ENCODE measurements around the gene NTM.
A peak's percentile ranks its signal among the peaks of the same experiment; 100 is the strongest.
"Not testable (repeated sequence)": the region's sequence is repeated elsewhere in the genome, so short reads cannot be mapped to it uniquely, and the experiment has no call there.

Gene NTM

GRCh38 chr11:132062031-132062430 is 691.6 kb downstream of the NTM start:
- DNase-seq (ENCODE audit: insufficient read length), result no peak
- FAIRE-seq, result no peak
- TF ChIP-seq TAF1 (IDR thresholded peaks at IDR 0.05; ENCODE audit: borderline replicate concordance, low read depth, low read length) (no peak), POLR2AphosphoS5 (IDR thresholded peaks at IDR 0.05; ENCODE audit: low read depth, low read length) (no peak), POLR2A (IDR thresholded peaks at IDR 0.05; ENCODE audit: low read depth, low read length) (no peak)

GRCh38 chr11:132062541-132062940 is 692.1 kb downstream of the NTM start:
- no peak for DNase-seq (ENCODE audit: insufficient read length)
- TF ChIP-seq TAF1 (IDR thresholded peaks at IDR 0.05; ENCODE audit: borderline replicate concordance, low read depth, low read length) (no peak), POLR2AphosphoS5 (IDR thresholded peaks at IDR 0.05; ENCODE audit: low read depth, low read length) (no peak), POLR2A (IDR thresholded peaks at IDR 0.05; ENCODE audit: low read depth, low read length) (no peak)
- no peak for FAIRE-seq

GRCh38 chr11:132064987-132065620 is 694.7 kb downstream of the NTM start:
- DNase-seq (ENCODE audit: insufficient read length) (no peak), FAIRE-seq (no peak)
- TF ChIP-seq POLR2A (IDR thresholded peaks at IDR 0.05; ENCODE audit: low read depth, low read length) (no peak), TAF1 (IDR thresholded peaks at IDR 0.05; ENCODE audit: borderline replicate concordance, low read depth, low read length) (no peak), POLR2AphosphoS5 (IDR thresholded peaks at IDR 0.05; ENCODE audit: low read depth, low read length) (no peak)

GRCh38 chr11:132068556-132068955 is 698.1 kb downstream of the NTM start:
- DNase-seq (ENCODE audit: insufficient read length), result no peak
- FAIRE-seq, result no peak
- TF ChIP-seq TAF1 (IDR thresholded peaks at IDR 0.05; ENCODE audit: borderline replicate concordance, low read depth, low read length) (no peak), POLR2A (IDR thresholded peaks at IDR 0.05; ENCODE audit: low read depth, low read length) (no peak), POLR2AphosphoS5 (IDR thresholded peaks at IDR 0.05; ENCODE audit: low read depth, low read length) (no peak)

- peak; percentile 56 for FAIRE-seq
- DNase-seq (ENCODE audit: insufficient read length), result not testable (repeated sequence)
Measured at GRCh38 chr11:132069593-132069992, 699.2 kb downstream of the NTM start.

- FAIRE-seq, result not testable (repeated sequence)
Measured at GRCh38 chr11:132070907-132071306, 700.5 kb downstream of the NTM start.

GRCh38 chr11:132072044-132072857 is 701.8 kb downstream of the NTM start:
- TF ChIP-seq POLR2AphosphoS5 (IDR thresholded peaks at IDR 0.05; ENCODE audit: low read depth, low read length) (no peak), POLR2A (IDR thresholded peaks at IDR 0.05; ENCODE audit: low read depth, low read length) (no peak)
- FAIRE-seq (no peak), DNase-seq (ENCODE audit: insufficient read length) (no peak)

More at GRCh38 chr11:132070907-132071306, 700.5 kb downstream of the NTM start:
- DNase-seq (ENCODE audit: insufficient read length), result not testable (repeated sequence)

- TF ChIP-seq TAF1 (IDR thresholded peaks at IDR 0.05; ENCODE audit: borderline replicate concordance, low read depth, low read length) (no peak), POLR2A (IDR thresholded peaks at IDR 0.05; ENCODE audit: low read depth, low read length) (no peak), POLR2AphosphoS5 (IDR thresholded peaks at IDR 0.05; ENCODE audit: low read depth, low read length) (no peak)
- FAIRE-seq (no peak), DNase-seq (ENCODE audit: insufficient read length) (no peak)
Measured at GRCh38 chr11:132072858-132073211, 702.4 kb downstream of the NTM start.

- no peak for TF ChIP-seq POLR2A (IDR thresholded peaks at IDR 0.05; ENCODE audit: low read depth, low read length)
- FAIRE-seq, result no peak
- no peak for DNase-seq (ENCODE audit: insufficient read length)
Measured at GRCh38 chr11:132073787-132074186, 703.4 kb downstream of the NTM start.

GRCh38 chr11:132075447-132075846 is 705.0 kb downstream of the NTM start:
- TF ChIP-seq TAF1 (IDR thresholded peaks at IDR 0.05; ENCODE audit: borderline replicate concordance, low read depth, low read length) (no peak), POLR2A (IDR thresholded peaks at IDR 0.05; ENCODE audit: low read depth, low read length) (no peak), POLR2AphosphoS5 (IDR thresholded peaks at IDR 0.05; ENCODE audit: low read depth, low read length) (no peak)
- no peak for FAIRE-seq
- DNase-seq (ENCODE audit: insufficient read length), result no peak

GRCh38 chr11:132077416-132077815 is 707.0 kb downstream of the NTM start:
- DNase-seq (ENCODE audit: insufficient read length) (no peak), FAIRE-seq (no peak)
- TF ChIP-seq POLR2AphosphoS5 (IDR thresholded peaks at IDR 0.05; ENCODE audit: low read depth, low read length) (no peak), TAF1 (IDR thresholded peaks at IDR 0.05; ENCODE audit: borderline replicate concordance, low read depth, low read length) (no peak), POLR2A (IDR thresholded peaks at IDR 0.05; ENCODE audit: low read depth, low read length) (no peak)

- TF ChIP-seq POLR2AphosphoS5 (IDR thresholded peaks at IDR 0.05; ENCODE audit: low read depth, low read length) (no peak), POLR2A (IDR thresholded peaks at IDR 0.05; ENCODE audit: low read depth, low read length) (no peak), TAF1 (IDR thresholded peaks at IDR 0.05; ENCODE audit: borderline replicate concordance, low read depth, low read length) (no peak)
- DNase-seq (ENCODE audit: insufficient read length), result no peak
- no peak for FAIRE-seq
Measured at GRCh38 chr11:132078264-132079076, 708.1 kb downstream of the NTM start.

Measured in GM12892 (cell line).